Activated T-helper 2 cell treated with anti-CD3 and anti-CD28 coated beads, Interferon-gamma antibody, Interleukin-2, Interleukin-4, amounts not matched to agents 10 μg/mL and 5 μg/mL and 100 μg/mL, durations not matched to agents 14 hours and 24 hours and 36 hours (primary cell): ENCODE data around the gene SIMC1. TPM values are rescaled to one million over a fixed set of nuclear protein-coding genes. Genes with fewer than 3 reads are reported as not detected.

Experiments used
- DNase-seq: peaks from one replicate; pipeline ENCODE4 v3.0.0; 2021; ENCODE audit warnings: low spot score
- H3K27ac Mint-ChIP-seq: one replicate; pipeline ENCODE4 v1.8.0; 2021; ENCODE audit warnings: mixed read lengths
- H3K27me3 Mint-ChIP-seq: one replicate; pipeline ENCODE4 v1.8.0; 2021; ENCODE audit warnings: low read depth, mixed read lengths
- H3K36me3 Mint-ChIP-seq: one replicate; pipeline ENCODE4 v1.8.0; 2021; ENCODE audit warnings: low read depth, mixed read lengths
- H3K4me1 Mint-ChIP-seq: one replicate; pipeline ENCODE4 v1.8.0; 2021; ENCODE audit warnings: low read depth, mixed read lengths
- H3K4me3 Mint-ChIP-seq: one replicate; pipeline ENCODE4 v1.8.0; 2021; ENCODE audit warnings: low read depth, mild to moderate bottlenecking, moderate library complexity, mixed read lengths
- H3K9me3 Mint-ChIP-seq: one replicate; pipeline ENCODE4 v1.8.0; 2021; ENCODE audit warnings: mixed read lengths
- intact Hi-C: fragments of 100-400 bp; cut with micrococcal nuclease; formaldehyde crosslinking; loops from one replicate; pipeline ENCODE4 v1.15.1; 2023
- total RNA-seq: library from RNA; stranded (reverse); gene quantifications from 2 replicates; pipeline ENCODE4 v1.2.3, GENCODE V29; 2022

The SIMC1 gene
- total RNA-seq, 1 donor from 2014 or later: 33.3 TPM

GRCh38 chr5:176394881-176395675 is 156.9 kb downstream of the SIMC1 start:
- Mint-ChIP-seq H3K27me3 (no peaks in the 10 kb centered on the region), H3K36me3 (peaks cover 24% of the 10 kb centered on the region), H3K27ac (no peak overlapping the region), H3K9me3 (no peaks in the 10 kb centered on the region), H3K4me3 (no peak overlapping the region), H3K4me1 (no peaks in the 10 kb centered on the region)
- DNase-seq: no peak
- intact Hi-C loops: no loop called here

Other genes starting within 250 kb of the SIMC1 start
- gene KIAA1191, start 123.3 kb downstream of the SIMC1 start, total RNA-seq: 55.5 and 61.3 TPM in 2 replicates
- 22.3 TPM in 2 replicates for gene ARL10, start 127.1 kb downstream of the SIMC1 start, total RNA-seq
- gene NOP16, start 150.2 kb downstream of the SIMC1 start, total RNA-seq: 79.6 and 84.0 TPM in 2 replicates
- gene HIGD2A, start 150.3 kb downstream of the SIMC1 start, total RNA-seq: 102 and 105 TPM in 2 replicates
- 47.9 and 57.9 TPM in 2 replicates for gene CLTB, start 178.1 kb downstream of the SIMC1 start, total RNA-seq
- 39.4 and 44.1 TPM in 2 replicates for gene FAF2, start 210.0 kb downstream of the SIMC1 start, total RNA-seq